ENCODE results near the gene HIPK1.
A peak's percentile ranks its signal among the peaks of the same experiment; 100 is the strongest.

HIPK1 gene

GRCh38 chr1:113972954-113973353, 43.8 kb downstream of the HIPK1 start:
- Histone ChIP-seq H3K27ac (ENCODE audit: low read depth, low read length) (no peak overlapping the region), H3K36me3 (ENCODE audit: control insufficient read depth, insufficient read depth, low read length) (peaks cover 59% of the 10 kb centered on the region), H3K9ac (ENCODE audit: low read length) (no peak overlapping the region)

GRCh38 chr1:113975211-113975895, 46.2 kb downstream of the HIPK1 start:
- Histone ChIP-seq H3K4me1 (ENCODE audit: control insufficient read depth, insufficient read depth, low read length) (peaks cover 48% of the 10 kb centered on the region), H3K4me3 (ENCODE audit: low read depth, low read length) (no peak overlapping the region), H3K36me3 (ENCODE audit: control insufficient read depth, insufficient read depth, low read length) (peaks cover 36% of the 10 kb centered on the region), H3K9me3 (ENCODE audit: control insufficient read depth, insufficient read depth, low read depth, low read length) (no peaks in the 10 kb centered on the region), H3K27me3 (ENCODE audit: control insufficient read depth, insufficient read depth, low read length) (no peaks in the 10 kb centered on the region), H3K9ac (ENCODE audit: low read length) (no peak overlapping the region), H3K27ac (ENCODE audit: low read depth, low read length) (no peak overlapping the region)

More at GRCh38 chr1:113972954-113973353, 43.8 kb downstream of the HIPK1 start:
- Histone ChIP-seq H3K27me3 (ENCODE audit: control insufficient read depth, insufficient read depth, low read length) (no peaks in the 10 kb centered on the region), H3K4me1 (ENCODE audit: control insufficient read depth, insufficient read depth, low read length) (peaks cover 30% of the 10 kb centered on the region), H3K4me3 (ENCODE audit: low read depth, low read length) (no peak overlapping the region), H3K9me3 (ENCODE audit: control insufficient read depth, insufficient read depth, low read depth, low read length) (no peaks in the 10 kb centered on the region)

- Histone ChIP-seq H3K27ac (ENCODE audit: low read depth, low read length) (peak overlapping the region; percentile 19; the same call in 1 of the 2 replicates), H3K9ac (ENCODE audit: low read length) (peak overlapping the region; percentile 3), H3K4me1 (ENCODE audit: control insufficient read depth, insufficient read depth, low read length) (peaks cover 62% of the 10 kb centered on the region), H3K9me3 (ENCODE audit: control insufficient read depth, insufficient read depth, low read depth, low read length) (no peaks in the 10 kb centered on the region), H3K27me3 (ENCODE audit: control insufficient read depth, insufficient read depth, low read length) (no peaks in the 10 kb centered on the region), H3K4me3 (ENCODE audit: low read depth, low read length) (no peak overlapping the region), H3K36me3 (ENCODE audit: control insufficient read depth, insufficient read depth, low read length) (peaks cover 37% of the 10 kb centered on the region)
Observed at GRCh38 chr1:113976609-113977278, 47.6 kb downstream of the HIPK1 start.

- Histone ChIP-seq H3K4me3 (ENCODE audit: low read depth, low read length) (no peak overlapping the region), H3K27ac (ENCODE audit: low read depth, low read length) (peak overlapping the region; percentile 42; the same call in 1 of the 2 replicates), H3K27me3 (ENCODE audit: control insufficient read depth, insufficient read depth, low read length) (no peaks in the 10 kb centered on the region), H3K36me3 (ENCODE audit: control insufficient read depth, insufficient read depth, low read length) (peaks cover 29% of the 10 kb centered on the region), H3K9me3 (ENCODE audit: control insufficient read depth, insufficient read depth, low read depth, low read length) (no peaks in the 10 kb centered on the region), H3K4me1 (ENCODE audit: control insufficient read depth, insufficient read depth, low read length) (peaks cover 73% of the 10 kb centered on the region), H3K9ac (ENCODE audit: low read length) (no peak overlapping the region)
Observed at GRCh38 chr1:113977906-113978305, 48.8 kb downstream of the HIPK1 start.

GRCh38 chr1:113978863-113979702, 50.0 kb downstream of the HIPK1 start, which contains the start of gene OLFML3:
TSS of gene OLFML3 (plus strand) at chr1:113979474. CDS start at chr1:113979517, 43 bp downstream.
- H3K27me3 ChIP-seq (ENCODE audit: control insufficient read depth, insufficient read depth, low read length), result no peaks in the 10 kb centered on the region
- H3K4me3 ChIP-seq (ENCODE audit: low read depth, low read length), result peak within 1 kb of the TSS; percentile 53
- peak within 1 kb of the TSS; percentile 78 for H3K27ac ChIP-seq (ENCODE audit: low read depth, low read length)
- H3K36me3 ChIP-seq (ENCODE audit: control insufficient read depth, insufficient read depth, low read length), result peaks cover 26% of the 10 kb centered on the region
- H3K9ac ChIP-seq (ENCODE audit: low read length), result peak within 1 kb of the TSS; percentile 86
- peaks cover 82% of the 10 kb centered on the region for H3K4me1 ChIP-seq (ENCODE audit: control insufficient read depth, insufficient read depth, low read length)
- no peaks in the 10 kb centered on the region for H3K9me3 ChIP-seq (ENCODE audit: control insufficient read depth, insufficient read depth, low read depth, low read length)

- H3K9ac ChIP-seq (ENCODE audit: low read length), result peak overlapping the region; percentile 86
- peak overlapping the region; percentile 53 for H3K4me3 ChIP-seq (ENCODE audit: low read depth, low read length)
- peaks cover 79% of the 10 kb centered on the region for H3K4me1 ChIP-seq (ENCODE audit: control insufficient read depth, insufficient read depth, low read length)
Observed at GRCh38 chr1:113980110-113980509, 51.0 kb downstream of the HIPK1 start.

GRCh38 chr1:113981962-113982931, 53.1 kb downstream of the HIPK1 start:
- Histone ChIP-seq H3K9me3 (ENCODE audit: control insufficient read depth, insufficient read depth, low read depth, low read length) (peaks cover 27% of the 10 kb centered on the region), H3K27ac (ENCODE audit: low read depth, low read length) (no peak overlapping the region), H3K4me1 (ENCODE audit: control insufficient read depth, insufficient read depth, low read length) (peaks cover 59% of the 10 kb centered on the region), H3K9ac (ENCODE audit: low read length) (peak overlapping the region; percentile 9), H3K27me3 (ENCODE audit: control insufficient read depth, insufficient read depth, low read length) (no peaks in the 10 kb centered on the region), H3K4me3 (ENCODE audit: low read depth, low read length) (peak overlapping the region; percentile 30; the same call in 1 of the 2 replicates), H3K36me3 (ENCODE audit: control insufficient read depth, insufficient read depth, low read length) (peaks cover 34% of the 10 kb centered on the region)

More at GRCh38 chr1:113980110-113980509, 51.0 kb downstream of the HIPK1 start:
- H3K27me3 ChIP-seq (ENCODE audit: control insufficient read depth, insufficient read depth, low read length), result no peaks in the 10 kb centered on the region
- H3K27ac ChIP-seq (ENCODE audit: low read depth, low read length), result peak overlapping the region; percentile 78; the same call in 1 of the 2 replicates
- peaks cover 6% of the 10 kb centered on the region for H3K9me3 ChIP-seq (ENCODE audit: control insufficient read depth, insufficient read depth, low read depth, low read length)
- peaks cover 34% of the 10 kb centered on the region for H3K36me3 ChIP-seq (ENCODE audit: control insufficient read depth, insufficient read depth, low read length)

- Histone ChIP-seq H3K4me3 (ENCODE audit: low read depth, low read length) (peak overlapping the region; percentile 30; the same call in 1 of the 2 replicates), H3K4me1 (ENCODE audit: control insufficient read depth, insufficient read depth, low read length) (peaks cover 52% of the 10 kb centered on the region), H3K9ac (ENCODE audit: low read length) (peak overlapping the region; percentile 9), H3K9me3 (ENCODE audit: control insufficient read depth, insufficient read depth, low read depth, low read length) (peaks cover 32% of the 10 kb centered on the region), H3K27me3 (ENCODE audit: control insufficient read depth, insufficient read depth, low read length) (no peaks in the 10 kb centered on the region), H3K36me3 (ENCODE audit: control insufficient read depth, insufficient read depth, low read length) (peaks cover 34% of the 10 kb centered on the region), H3K27ac (ENCODE audit: low read depth, low read length) (no peak overlapping the region)
Observed at GRCh38 chr1:113982949-113983348, 53.8 kb downstream of the HIPK1 start.

- H3K9me3 ChIP-seq (ENCODE audit: control insufficient read depth, insufficient read depth, low read depth, low read length), result peaks cover 34% of the 10 kb centered on the region
- no peak overlapping the region for H3K27ac ChIP-seq (ENCODE audit: low read depth, low read length)
- H3K4me3 ChIP-seq (ENCODE audit: low read depth, low read length), result no peak overlapping the region
- H3K9ac ChIP-seq (ENCODE audit: low read length), result no peak overlapping the region
- no peaks in the 10 kb centered on the region for H3K27me3 ChIP-seq (ENCODE audit: control insufficient read depth, insufficient read depth, low read length)
- peaks cover 47% of the 10 kb centered on the region for H3K4me1 ChIP-seq (ENCODE audit: control insufficient read depth, insufficient read depth, low read length)
- peaks cover 34% of the 10 kb centered on the region for H3K36me3 ChIP-seq (ENCODE audit: control insufficient read depth, insufficient read depth, low read length)
Observed at GRCh38 chr1:113983391-113983790, 54.3 kb downstream of the HIPK1 start.

- peaks cover 45% of the 10 kb centered on the region for H3K4me1 ChIP-seq (ENCODE audit: control insufficient read depth, insufficient read depth, low read length)
- no peak overlapping the region for H3K4me3 ChIP-seq (ENCODE audit: low read depth, low read length)
- H3K27me3 ChIP-seq (ENCODE audit: control insufficient read depth, insufficient read depth, low read length), result no peaks in the 10 kb centered on the region
- no peak overlapping the region for H3K9ac ChIP-seq (ENCODE audit: low read length)
- peaks cover 34% of the 10 kb centered on the region for H3K36me3 ChIP-seq (ENCODE audit: control insufficient read depth, insufficient read depth, low read length)
- no peak overlapping the region for H3K27ac ChIP-seq (ENCODE audit: low read depth, low read length)
- H3K9me3 ChIP-seq (ENCODE audit: control insufficient read depth, insufficient read depth, low read depth, low read length), result peaks cover 37% of the 10 kb centered on the region
Observed at GRCh38 chr1:113983826-113984225, 54.7 kb downstream of the HIPK1 start.
